ENCODE data around the gene TOR3A. TPM values are rescaled to one million over a fixed set of nuclear protein-coding genes. Genes with fewer than 3 reads are reported as not detected.
"Not testable (repeated sequence)": the region's sequence is repeated elsewhere in the genome, so short reads cannot be mapped to it uniquely, and the experiment has no call there.

The TOR3A gene, protein sequence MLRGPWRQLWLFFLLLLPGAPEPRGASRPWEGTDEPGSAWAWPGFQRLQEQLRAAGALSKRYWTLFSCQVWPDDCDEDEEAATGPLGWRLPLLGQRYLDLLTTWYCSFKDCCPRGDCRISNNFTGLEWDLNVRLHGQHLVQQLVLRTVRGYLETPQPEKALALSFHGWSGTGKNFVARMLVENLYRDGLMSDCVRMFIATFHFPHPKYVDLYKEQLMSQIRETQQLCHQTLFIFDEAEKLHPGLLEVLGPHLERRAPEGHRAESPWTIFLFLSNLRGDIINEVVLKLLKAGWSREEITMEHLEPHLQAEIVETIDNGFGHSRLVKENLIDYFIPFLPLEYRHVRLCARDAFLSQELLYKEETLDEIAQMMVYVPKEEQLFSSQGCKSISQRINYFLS
- 28.0 and 34.8 TPM in 2 replicates for total RNA-seq

DNA sequence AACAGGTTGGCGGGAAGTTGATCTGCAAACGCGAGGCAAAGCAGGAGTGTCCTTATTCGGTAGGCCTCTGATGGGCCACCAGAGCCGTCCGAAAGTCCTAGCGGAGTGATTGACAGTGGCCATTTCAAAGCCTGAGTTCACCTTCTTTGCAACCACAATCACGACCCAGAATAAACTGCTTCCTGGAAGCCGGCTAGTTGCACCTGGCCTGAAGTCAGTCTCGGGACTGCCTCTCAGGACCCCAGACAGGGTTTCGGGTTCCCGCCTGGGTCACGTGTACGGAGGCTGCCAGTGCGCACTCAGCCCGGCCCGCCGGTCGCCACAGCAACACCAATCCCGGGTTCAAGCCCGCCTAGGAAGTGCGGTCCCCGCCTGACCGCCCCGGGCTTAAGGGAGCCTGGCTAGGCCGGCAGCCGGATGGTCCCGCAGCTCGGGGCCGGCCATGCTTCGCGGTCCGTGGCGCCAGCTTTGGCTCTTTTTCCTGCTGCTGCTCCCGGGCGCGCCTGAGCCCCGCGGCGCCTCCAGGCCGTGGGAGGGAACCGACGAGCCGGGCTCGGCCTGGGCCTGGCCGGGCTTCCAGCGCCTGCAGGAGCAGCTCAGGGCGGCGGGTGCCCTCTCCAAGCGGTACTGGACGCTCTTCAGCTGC, at the start of gene TOR3A:
TSS of gene TOR3A (plus strand) at position 384 of the 646 bp plus-strand sequence. CDS start at position 443, 59 bp downstream.
- DNase-seq (ENCODE audit: low read depth, low spot score): peak; percentile 50

DNA sequence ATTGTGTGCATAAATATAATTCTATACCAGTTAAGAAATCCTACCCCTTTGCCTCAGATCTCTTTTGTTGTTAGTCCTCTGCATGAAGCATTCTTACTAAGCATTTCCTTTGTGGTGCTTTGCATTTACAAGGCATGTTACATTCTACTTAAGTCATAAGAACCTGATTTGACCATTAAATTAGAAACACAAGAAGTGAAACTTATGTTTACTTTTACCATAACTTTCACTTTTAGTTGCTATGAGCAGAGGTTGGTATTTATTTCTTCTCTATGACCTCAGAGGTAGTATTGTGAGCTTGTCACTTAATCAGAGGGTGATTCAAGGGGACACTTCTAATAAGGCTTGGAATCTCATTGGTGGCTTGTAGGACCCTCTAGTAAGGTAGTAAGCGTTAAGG, 47.1 kb upstream of the TOR3A start:
- DNase-seq (ENCODE audit: low read depth, low spot score): no peak

- no peak for DNase-seq (ENCODE audit: low read depth, low spot score)
These were observed 44.9 kb upstream of the TOR3A start for GRCh38 chr1:179036844-179037465.

DNA sequence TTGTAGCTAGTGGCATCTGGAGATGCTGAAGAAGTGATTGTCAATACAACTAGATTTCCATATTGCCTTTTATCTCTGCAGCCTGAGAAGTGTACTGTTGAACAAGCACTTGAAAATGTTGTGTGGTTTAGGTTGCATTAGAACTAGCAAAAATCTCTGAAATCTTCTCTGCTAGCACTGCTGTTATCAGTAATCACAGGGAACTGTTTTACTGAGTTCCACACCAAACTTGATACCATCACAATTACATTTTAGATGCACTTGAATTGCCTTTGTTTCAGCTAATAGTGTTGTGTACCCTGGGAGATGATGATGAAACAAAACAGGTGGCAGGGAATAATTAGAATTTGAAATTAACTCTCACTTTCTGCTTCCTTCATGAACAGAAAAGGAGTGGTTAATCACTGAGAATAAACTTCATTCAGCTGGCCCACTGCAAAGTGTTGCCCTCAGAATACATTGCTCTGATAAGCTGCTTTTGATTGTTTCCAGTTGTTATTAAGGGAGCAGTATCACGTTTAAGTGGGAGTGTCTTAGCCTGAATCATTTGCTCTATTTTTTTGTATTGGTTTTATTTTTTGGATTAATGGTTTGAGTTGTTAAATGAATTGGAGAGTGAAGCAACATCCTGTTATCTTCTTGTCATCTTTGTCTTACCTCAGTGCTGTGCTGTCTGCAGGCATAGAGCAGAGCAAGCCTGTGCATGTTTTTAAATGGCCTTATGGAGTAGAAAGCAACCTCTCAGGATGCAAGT, 43.2 kb upstream of the TOR3A start:
- DNase-seq (ENCODE audit: low read depth, low spot score): no peak

DNA sequence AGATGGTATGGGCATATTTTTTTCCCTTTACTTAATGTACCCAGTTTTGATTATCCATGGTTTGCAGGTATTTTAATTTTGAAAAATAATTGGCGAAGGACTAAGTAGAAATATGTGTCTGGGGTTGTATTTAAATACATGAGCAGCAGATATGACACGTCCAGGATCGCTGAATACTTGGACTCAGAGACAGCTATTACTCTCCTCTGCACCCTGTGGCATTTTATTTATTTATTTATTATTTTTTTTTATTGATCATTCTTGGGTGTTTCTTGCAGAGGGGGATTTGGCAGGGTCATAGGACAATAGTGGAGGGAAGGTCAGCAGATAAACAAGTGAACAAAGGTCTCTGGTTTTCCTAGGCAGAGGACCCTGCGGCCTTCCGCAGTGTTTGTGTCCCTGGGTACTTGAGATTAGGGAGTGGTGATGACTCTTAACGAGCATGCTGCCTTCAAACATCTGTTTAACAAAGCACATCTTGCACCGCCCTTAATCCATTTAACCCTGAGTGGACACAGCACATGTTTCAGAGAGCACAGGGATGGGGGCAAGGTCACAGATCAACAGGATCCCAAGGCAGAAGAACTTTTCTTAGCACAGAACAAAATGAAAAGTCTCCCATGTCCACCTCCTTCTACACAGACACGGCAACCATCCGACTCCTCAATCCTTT, 42.2 kb upstream of the TOR3A start:
- not testable (repeated sequence) for DNase-seq (ENCODE audit: low read depth, low spot score)

DNA sequence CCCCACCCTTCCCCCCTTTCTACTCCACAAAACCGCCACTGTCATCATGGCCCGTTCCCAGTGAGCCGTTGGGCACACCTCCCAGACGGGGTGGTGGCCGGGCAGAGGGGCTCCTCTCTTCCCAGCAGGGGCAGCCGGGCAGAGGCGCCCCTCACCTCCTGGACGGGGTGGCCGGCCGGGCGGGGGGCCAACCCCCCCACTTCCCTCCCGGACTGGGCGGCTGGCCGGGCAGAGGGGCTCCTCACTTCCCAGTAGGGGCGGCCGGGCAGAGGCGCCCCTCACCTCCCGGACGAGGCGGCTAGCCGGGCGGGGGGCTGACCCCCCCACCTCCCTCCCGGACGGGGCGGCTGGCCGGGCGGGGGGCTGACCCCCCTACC, 41.7 kb upstream of the TOR3A start:
- not testable (repeated sequence) for DNase-seq (ENCODE audit: low read depth, low spot score)

DNA sequence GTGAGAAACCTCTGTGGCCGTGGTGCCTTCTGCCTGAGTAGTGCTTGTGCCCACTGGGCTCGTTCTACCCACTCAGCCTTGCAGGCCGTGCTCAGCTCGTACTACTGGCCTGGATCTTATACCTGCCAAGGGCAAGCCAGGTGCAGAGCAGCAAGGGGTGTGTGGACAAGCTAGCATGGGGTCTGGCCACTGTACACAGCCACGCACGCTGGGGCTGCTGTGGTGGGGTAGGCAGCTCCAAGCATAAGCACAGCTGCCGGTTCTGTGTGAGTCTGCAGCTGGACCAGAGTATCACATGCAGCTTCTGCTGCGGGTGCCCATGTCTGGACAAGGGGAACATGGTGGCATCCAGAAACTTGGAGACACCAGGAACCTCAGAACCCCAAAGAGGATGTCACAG, 39.8 kb upstream of the TOR3A start:
- DNase-seq (ENCODE audit: low read depth, low spot score): no peak

- DNase-seq (ENCODE audit: low read depth, low spot score): no peak
These were observed 39.2 kb upstream of the TOR3A start for GRCh38 chr1:179042700-179043099.

DNA sequence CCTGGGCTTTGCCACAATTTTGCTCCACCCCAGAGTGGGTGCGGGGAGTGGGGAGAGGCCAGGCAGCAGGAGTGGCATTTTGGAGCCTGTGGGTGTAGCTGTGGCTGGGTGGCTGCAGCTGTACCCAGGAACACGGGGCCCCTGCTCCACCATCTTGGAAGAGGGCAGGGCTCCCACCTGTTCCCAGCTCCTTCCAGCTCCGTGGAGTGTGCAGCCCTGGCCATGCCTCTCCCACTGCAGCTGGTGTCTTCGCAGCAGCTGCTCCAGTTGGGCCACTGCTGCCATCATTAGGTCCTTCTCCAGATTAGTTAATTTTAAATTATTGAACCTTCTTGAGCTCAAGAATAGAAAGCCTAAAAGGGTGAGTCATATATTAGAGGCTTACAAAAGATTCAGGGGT, 38.6 kb upstream of the TOR3A start:
- no peak for DNase-seq (ENCODE audit: low read depth, low spot score)

DNA sequence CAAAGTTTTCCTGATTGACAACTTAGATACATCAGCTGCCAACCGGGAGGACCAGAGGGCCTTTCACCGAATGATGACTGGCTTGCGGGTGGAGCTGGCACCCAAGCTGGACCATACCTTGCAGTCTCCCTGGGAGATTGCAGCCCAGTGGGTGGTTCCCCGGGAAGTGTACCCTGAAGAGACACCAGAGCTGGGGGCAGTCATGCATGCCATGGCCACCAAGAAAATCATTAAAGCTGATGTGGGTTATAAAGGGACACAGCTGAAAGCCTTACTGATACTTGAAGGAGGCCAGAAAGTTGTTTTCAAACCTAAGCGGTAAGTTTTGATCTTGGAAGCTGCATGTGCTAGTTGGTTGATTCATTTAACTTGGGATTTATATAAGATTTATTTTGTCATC, 38.0 kb upstream of the TOR3A start:
- no peak for DNase-seq (ENCODE audit: low read depth, low spot score)

- DNase-seq (ENCODE audit: low read depth, low spot score): no peak
These were observed 34.8 kb upstream of the TOR3A start for GRCh38 chr1:179046808-179047635.

DNA sequence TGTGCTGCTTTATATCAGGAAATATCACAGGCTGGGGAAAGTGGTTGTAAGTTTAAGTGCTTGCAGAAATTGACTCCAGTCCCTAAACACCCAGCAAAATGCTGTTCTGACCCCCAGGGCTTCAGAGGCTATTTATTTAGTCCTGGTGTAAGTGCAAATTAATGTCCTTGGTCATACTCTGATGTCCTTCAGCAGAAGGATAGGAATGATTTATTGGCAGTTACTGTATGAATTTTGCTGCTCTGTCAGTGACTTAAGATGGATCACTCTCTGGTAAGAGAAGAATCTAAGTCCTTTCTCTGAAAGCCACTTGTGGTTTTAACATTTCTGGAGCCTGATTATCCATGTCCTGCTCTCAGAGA, 34.3 kb upstream of the TOR3A start:
- no peak for DNase-seq (ENCODE audit: low read depth, low spot score)

DNA sequence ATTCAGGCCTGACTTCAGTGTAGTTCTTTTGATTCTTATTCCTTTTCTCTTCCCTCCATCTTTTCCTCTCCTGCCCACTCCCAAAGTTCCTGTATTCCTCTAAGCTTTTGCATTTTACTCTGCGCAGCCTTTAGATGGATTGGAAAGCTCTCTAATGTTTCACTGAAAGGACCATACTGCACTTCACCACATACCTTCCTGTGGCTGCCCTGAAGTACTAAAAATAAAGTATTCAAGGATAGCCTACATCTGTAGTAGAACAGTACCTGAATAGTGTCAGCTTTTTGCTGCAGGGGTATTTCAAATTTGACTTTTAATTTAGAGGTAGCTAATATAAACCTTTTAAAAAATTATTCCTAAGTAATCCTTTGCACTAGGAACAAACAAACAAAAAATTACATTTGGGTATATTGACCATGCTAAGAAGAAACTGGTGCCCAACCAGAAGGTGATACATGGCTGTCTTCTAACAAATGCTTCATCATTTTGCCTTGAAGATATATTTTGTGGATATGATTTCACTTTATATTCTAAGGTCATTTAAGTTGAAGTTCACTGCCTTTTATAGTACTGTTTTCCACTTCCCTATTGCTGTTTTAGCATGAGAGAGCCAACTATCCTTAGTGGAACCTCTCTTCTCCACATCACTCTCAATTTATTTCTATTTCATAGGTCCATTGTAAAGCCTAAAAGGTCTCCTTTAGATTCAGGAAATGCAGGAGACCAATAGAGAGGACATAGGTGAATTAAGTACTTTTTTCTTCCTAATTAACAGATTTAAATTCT, 33.3 kb upstream of the TOR3A start:
- DNase-seq (ENCODE audit: low read depth, low spot score): no peak

- no peak for DNase-seq (ENCODE audit: low read depth, low spot score)
These were observed 29.1 kb upstream of the TOR3A start for GRCh38 chr1:179052776-179053175.

DNA sequence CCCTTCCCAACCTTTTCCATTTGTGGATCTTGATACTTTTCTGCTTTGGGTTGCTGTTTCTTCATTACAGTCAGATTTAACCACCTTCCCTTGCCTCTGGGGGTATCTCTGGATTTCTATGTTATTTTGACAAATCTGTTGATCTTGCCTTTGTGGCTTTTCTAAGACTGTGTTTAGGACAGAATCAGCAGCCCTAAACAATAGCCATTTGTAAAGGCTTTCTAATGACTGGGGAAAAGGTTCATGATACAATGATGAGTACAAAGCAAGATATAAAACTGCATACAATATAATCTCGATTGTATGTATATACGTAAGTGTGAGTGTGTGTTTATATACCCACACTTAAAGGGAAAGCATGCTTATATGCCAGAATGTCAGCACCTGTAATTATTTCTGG, 28.4 kb upstream of the TOR3A start:
- no peak for DNase-seq (ENCODE audit: low read depth, low spot score)

- DNase-seq (ENCODE audit: low read depth, low spot score): no peak
These were observed 25.9 kb upstream of the TOR3A start for GRCh38 chr1:179055937-179056336.

DNA sequence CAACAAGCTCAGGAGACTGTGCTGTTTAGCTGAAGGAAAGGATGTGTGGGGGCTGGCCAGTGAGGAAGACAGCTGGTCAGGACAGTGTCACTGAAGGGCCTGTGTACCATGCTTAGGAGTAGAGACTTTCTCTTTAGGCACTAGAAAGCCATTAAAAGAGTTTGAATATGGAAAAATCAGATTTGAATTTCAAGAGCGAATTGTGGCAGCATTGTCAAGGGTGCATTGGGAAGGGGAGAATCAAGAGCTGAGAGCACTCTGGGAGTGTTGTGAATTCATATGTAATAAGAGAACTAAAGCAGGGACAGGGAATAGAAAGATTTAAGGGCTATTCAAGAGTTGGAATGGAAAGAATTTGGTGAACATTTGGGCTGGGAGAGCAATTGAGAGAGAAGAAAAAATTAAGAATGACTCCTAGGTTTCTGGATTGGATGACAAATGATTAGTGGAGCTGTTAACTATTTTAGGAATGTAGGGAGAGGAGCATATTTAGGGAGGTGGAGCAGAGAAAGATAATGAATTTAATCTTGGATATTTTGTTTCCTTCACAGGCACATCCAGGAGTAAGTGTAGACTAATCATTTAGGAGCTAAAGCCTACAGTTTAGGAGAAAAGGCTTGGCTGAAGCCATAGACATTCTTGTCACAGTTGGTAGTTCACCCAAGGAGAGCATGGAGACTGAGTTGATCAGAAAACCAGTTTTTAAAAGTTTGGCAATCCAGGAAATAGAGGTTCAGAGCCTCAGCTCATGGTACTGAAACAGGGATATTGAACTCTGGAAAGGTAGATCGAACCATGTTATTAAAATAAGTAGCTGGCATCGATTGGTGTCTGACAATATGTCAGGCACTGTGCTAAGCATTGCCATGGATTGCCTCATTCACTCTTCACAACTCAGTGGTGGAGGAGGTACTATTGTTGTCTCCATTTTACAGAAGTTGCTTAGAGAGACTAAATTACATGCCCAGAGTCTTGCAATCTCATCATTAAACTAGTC, 23.1 kb upstream of the TOR3A start:
- no peak for DNase-seq (ENCODE audit: low read depth, low spot score)

All from pulmonary artery endothelial cell (primary cell).